CD4-positive, alpha-beta T cell treated with Interleukin-21 for 1 hour (primary cell): Measurements from ENCODE around the gene FSTL4.

ENCODE experiments used
- DNase-seq: peaks from one replicate; pipeline ENCODE4 v3.0.0-alpha.2; 2020

Gene FSTL4

DNA sequence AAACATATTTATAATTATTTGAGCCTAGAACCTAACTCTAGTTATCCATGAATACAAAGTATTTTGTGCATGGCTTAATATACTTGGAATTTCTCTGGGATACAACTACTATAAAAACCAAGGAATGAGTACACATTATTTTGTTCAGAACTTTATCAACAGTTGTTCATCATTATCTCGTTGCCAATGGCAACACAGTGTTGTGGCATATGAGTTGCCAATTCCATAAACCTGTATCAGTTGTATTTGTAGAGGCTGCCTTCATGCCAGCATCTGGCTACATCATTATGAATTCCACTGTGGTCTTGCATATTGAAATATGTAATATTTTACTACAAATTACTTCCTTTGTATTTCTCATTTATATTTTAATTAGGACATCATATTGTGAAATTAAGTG is 250.4 kb downstream of the FSTL4 start:
- no peak for DNase-seq

DNA sequence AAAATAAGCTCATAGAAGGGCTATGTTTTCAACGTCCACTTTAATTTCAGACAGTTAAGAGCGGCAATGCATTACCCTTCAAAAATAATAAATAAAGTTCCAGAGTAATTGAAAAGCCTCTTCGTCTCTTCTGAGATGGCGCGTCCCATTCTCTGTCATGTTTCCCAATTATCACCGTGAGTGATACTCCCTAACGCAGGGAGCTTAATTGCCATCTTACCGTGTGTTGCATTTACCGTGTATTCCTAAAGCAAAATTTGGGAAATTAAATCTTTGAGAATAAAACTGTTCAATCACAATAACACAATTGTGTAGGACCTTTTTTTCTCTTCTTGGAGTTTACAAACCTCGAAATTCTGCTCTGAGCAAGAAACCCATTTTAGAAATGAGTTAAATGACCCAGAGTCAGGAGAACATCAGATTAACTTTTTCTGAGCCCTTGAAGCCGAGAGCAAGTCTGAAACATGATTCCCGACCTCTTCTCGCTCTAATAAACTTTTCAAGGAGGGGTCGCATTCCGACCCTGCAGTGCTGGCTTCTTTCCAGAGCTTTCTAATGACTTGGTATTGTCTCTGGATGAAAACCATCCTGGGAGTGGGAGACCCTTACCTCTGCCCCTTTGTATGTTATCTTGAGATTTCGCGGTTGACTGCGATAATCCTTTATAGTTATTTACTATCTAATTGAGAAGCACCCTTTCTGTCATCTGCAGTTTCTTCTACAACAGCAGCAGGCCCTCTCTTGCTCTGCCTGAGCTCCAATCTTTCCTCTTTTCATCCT is 251.5 kb downstream of the FSTL4 start:
- no peak for DNase-seq

DNA sequence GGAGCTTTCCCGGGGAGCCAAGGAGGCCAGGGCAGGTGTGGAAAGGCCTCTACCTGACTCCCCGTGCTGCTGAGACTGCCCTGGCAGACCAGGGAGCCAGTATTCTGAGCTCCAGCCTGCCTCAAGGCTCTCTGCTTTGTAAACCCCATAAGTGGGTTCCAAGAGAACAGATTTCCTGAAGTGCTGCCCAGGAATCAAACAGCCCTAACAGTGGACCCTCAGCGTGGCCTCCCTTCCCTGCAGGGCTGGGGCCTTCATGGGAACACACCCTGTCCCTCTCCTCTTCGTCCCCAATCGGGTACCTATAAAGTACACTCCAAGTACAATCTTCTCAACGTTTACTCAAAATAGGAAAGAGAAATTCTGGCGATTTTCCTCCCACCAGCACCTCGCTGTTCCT is 252.5 kb downstream of the FSTL4 start:
- no peak for DNase-seq

DNA sequence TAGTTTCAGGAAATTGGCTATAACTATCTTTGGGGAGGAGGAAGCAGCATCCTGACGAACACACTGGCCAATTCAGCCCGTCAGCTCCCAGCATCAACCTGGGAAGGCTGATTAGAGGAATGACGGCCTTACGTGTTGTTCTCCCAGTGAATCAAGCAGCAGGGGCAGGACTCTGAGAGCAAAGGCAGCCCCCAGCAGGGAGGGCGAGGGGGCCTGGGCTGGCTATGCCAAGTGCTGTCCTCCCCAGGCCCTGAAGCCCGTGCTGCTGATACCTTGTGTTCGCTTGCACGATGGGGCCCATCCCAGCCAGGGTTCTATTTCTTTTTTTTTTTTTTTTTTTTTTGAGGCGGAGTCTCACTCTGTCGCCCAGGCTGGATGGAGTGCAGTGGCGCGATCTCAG is 254.1 kb downstream of the FSTL4 start:
- no peak for DNase-seq

DNA sequence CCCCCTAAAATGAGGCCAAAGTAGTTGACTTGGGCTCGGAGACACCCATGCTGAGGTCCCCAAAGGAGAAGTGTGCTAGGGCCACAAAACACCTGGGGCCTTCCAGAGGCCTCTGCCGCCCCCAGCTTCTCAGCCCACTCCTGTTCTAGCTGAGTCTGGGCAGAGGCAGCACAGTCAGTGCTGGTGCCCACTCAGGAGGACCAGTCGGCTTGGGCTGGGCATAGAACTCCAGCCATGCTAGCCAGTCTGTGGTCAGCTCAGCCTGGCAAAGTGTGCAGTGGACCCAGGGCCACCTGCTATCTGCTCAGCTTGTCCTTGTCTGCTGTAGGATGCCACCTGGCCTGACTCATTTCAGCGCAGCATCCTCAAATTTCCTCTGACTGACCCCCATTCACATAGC is 254.6 kb downstream of the FSTL4 start:
- no peak for DNase-seq

DNA sequence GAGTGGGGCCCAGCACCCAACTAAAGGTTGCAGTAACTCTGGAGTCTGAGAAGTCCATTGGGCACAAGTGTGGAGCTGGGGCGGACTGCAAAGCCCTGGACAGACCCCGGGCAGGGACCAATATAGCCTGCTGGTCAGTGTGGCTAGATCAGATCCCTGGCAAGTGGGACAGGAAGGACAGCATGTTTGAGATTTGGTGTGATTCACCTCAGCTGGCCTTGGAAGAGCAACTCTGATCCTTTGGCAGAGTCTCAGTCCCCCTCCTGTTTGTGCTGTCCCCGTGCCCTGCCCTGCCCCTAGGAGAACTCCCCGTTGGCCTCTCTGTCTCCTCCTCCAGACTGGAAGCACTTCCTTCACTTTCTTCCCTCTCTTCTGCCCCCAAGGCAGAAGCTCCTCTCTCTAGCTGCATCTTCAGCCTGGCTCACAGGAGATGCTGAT is 255.3 kb downstream of the FSTL4 start:
- no peak for DNase-seq

DNA sequence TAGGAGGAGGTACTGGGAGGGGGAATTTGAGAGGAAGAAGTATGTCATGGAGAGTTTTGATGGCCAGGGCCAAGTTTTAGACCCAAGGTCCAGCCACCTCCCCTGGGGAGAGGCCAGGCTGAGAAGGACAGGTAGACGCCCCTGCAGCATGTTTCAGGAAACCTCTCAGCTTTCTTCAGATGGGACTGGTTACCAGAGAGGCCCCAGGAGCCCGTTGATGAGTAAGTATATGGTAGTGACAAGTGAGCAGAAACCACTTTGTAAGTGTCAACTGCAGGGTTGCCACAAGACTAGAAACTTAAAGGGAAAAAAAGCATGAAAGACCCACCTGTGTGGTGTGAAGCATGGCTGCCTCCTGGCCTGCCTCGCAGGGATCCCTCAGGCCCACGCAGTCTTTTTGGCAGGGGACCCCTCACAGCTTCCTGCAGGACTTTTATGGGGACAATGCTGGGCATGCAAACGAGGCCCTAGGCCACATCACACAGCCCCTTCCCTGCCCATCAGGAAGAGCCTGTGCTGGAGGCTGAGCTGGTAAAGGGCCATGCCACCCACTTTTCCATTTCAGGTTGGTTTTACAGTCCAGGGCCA is 255.9 kb downstream of the FSTL4 start:
- DNase-seq = no peak

DNA sequence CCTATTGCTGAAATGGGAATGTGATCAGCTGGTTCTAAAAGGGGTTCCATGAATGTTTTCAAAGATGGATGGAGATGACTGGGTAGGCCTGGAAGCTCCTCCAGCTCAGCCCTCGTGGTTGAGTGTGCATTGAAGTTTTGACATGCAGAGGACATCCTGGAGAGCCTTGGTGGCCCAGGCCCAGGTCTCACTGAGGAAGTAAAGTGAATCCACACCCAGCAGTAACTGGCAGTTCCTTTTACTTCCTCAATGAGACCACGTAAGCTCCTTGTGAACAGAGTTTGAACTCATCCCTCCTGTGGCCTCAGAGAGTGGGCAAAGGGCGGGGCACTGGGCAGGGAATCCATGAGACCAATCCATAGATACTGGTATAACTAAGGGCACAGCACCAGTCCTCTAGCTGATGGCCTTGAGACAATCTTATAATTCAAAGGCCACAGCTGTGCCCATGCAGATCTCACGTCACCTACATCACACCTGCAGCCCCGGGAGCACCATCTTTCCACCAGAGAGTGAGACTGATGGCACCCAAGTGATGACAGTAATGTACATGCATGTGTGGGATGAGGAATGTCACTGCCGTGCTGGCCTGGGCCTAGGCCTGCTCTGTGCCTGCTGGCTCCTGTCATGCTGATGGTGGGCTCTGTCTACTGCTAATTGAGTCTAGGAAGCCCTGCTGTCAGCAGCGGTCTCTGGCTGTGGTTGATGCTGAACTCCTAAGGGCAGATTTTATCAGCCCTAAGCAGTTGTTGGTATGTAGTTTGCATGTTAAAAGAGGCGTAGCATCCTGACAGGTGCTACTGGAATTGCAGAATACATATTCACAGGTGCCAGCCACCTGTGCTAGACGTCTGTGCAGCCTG is 257.8 kb downstream of the FSTL4 start:
- DNase-seq = no peak

DNA sequence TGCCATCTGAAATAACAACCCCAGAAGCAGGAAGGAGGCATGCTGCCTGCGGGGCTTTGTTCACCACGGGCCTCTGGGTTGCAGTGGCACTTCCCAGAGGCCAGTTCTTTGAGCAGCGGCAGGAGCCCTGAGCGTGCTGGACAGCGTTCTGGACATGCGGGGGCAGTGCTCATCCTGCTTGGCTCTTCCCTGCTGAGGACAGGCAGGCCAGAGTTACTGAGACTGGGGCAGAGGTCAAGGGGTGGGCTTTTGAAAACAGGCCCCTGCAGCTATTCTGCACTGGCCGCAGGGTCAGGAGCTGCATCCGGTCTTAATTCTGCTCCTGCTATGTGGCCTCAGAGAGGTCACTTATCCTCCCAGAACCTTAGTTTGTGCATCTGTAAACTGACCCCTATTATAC is 258.6 kb downstream of the FSTL4 start:
- DNase-seq = no peak

DNA sequence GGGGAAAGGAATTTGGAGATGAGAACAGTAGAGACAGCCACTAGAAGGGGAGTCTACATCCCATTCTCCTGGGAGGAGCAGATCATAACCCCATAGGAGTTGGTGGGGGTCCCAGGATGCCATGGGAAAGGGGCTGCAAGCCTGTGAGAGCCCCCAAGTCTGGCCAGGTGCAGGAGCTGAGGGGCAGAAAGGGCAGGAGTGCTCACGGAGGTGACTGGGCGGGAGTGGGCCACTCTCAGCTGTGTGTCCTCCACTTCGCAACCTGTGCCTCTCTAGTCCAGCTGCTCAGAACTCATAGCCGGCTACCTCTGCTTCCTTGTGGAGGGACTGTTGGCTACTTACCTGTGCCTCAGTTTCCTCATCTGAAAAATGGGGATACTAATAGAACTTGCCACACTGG is 263.9 kb downstream of the FSTL4 start:
- no peak for DNase-seq

DNA sequence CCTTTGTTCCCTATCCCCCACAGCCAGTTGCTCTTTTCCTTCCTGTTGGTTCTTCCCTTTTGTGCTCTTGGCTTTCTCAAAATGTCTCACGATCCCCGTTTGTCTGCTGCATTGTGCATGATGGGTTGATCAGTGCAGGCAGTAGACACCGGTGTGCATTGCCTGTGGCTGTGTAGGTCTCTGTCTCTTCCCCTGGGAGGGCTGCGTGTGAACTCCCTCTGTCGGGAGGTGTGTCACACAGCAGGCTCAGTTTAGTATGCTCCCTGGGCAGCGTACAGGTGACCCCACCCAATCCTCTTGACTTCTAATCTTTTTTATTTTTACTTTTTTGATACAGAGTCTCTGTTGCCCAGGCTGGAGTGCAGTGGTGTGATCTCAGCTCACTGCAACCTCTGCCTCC is 265.3 kb downstream of the FSTL4 start:
- DNase-seq = no peak

DNA sequence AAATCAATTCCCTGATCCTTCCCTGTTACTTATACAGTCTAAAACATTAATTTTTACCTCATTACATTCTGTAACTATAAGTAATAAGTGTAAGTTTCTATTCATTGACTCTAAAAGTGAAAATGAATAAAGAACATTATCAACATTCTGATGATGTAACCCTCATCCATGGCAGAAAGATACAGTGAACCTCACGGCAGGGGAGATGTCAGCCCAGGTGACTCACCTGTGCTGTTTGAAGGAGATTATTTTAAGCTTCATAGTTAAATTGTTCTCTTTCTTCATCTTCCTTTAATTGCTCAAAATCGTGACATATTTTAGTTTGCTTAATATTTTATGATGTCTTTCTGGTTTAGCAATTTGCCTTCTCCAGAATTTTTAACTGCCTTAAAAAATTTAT is 268.1 kb downstream of the FSTL4 start:
- no peak for DNase-seq

DNA sequence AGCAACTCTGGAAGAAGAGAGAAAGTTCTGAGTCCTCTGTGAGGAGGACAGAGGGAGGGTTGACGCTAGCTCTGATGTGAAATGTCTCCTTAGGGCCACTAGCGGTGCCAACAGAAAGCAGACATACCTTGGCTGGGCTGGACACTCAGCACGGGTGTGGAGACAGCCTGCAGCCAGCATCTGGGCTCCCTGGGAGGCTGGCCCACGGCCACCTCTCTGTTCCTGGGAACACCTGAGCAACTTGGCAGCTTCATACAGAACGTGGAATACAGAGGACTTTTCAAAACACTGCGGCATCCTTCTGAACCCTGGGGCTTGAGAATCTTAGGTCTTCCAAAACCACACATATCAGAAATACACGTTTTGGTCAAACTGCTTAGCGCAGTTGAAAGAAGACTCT is 269.1 kb downstream of the FSTL4 start:
- no peak for DNase-seq

DNA sequence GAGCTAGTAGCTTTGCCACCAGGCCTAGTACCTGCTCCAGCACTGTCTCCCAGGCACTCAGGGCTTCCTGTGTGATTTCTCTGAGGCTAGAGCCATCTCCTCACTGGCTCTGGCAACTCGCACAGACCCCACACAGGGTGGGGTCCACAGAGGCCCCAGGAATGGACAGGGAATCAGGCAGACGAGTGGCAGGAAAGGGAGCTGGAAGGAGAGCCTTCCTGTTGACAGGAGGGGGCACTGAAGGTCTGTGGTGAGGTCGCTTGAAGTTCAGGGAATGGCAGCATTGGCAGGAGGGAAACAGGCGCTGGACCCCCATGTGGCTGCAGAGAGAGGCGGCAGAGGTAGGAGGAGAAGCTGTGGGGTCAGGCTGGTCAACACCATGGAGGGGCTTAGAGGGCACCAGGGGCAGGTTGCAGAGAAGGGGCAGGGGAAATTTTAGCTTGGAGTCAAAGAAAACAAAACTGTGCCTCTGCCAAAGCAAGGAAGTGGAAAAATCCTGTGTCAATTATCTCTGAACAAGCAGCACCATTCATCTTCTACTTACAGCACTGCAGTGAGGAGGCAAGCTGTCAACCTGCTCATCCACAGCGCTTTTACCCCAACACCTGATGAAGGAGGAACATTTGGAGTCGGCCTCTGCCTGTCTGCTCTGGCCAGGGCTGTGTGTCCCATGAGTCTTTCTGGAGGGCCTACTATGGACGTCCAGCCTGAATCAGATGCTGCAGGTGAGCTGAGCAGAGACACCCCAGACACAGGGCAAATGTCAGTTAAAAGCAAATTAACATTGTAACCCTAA is 270.2 kb downstream of the FSTL4 start:
- no peak for DNase-seq

DNA sequence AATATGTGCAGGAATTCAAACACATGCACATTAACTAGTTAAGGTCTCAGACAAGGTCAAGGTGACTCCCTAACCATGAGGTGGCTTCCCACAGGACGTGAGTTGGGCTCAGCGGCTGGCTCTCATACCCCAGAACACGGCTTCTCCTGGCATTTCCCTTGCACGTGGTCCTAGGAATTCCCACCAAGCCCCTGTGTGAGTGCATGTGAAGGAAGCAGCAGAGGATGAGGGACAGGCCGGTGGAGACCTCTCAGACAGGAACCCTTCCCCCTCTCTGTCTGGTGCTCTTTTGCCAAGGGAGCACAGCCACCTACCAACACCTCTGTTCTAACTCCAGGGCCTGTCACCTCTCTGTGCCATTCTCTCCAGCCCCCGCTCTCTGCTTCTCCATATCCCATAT is 271.0 kb downstream of the FSTL4 start:
- no peak for DNase-seq

DNA sequence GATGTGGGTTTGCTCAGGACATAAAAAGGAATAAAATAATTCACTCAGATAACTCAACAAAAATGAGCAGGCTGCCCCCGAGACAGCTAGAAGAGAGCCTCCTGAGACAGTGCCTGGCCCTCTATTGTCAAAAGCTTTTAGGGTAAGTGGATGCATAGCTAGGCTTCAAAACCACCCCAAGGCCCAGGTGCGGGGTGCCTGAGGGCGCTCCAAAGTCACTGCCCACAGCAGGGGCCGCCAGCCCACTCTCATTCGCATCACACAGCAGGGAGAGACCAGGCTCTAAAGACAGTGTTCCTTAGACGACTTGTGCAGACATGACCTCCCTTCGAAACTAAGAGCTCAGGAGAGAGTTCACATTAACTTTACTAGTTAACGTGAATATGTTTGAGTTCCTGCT is 271.5 kb downstream of the FSTL4 start:
- no peak for DNase-seq

DNA sequence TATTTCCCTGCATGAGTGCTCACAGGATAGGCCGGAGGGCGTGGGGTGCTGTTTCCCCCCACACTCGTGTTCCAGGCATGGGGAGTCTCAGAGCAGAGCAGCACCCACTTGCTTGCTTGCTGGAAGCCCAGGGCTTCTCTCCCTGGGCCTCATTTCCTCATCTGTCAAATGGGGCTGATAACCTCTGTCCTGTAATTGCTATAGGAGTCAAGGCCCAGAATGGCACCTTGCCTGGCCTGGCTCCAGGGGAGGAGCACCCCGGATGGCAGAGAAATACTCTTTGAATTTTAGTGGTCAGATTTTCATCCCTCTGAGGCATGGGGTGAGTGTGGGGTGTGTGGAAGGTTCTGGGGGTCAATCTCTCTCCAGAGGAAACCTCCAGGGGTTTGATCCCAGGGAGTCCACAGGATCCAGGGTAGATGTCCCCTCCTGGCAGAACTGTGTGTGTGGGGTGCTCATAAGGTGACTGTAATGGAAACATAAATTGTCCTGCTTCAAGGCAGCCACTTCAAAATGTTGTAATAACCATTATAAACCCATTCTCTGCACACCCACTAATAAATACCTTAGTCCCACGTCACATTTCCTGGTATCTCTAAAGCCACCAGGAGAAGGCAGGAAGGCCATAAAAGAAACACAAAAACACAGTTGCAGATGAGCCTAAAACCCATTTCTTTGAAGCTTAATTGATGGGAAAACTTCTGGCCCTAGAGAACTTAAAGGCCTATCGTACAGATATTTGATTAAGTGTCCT is 272.2 kb downstream of the FSTL4 start:
- DNase-seq = no peak

DNA sequence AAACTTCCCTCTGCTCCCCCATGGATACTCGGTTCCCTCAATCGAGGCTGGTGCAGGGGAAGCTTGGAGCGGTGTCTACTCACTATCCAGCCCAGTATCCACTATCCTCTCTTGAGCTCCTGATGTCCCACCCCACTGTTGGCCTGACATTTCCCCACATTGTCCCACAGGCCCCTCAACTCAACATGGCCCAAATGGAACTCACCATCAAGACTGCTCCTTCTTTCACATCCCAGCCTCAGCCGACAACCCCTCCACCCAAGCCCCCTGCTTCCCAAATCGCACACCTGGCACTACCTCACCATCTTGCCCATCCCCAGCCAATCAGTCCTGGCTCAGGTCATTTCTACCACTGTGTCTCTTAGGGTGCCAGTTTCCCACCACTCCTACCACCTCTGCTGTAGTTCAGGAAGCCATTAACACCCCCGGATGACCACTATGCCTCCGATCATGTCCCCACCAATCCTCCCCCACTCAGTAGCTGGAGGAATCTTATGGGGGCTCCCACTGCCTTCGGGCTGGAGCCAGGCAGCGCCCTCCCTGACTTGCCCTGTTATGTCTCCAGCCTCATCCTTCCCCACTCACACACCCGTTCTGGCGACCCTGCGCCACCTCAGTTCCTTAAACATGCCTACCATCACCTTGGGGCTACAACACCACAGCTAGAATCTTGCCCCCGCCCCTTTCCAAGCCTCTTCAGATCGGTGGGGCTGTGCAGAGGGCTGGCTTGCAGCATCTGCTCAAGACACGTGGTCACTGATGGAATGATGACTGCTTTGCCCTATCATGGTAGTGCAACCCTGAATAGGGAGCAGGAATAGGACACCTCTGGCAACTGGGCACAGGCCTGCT is 273.6 kb downstream of the FSTL4 start:
- DNase-seq = no peak

DNA sequence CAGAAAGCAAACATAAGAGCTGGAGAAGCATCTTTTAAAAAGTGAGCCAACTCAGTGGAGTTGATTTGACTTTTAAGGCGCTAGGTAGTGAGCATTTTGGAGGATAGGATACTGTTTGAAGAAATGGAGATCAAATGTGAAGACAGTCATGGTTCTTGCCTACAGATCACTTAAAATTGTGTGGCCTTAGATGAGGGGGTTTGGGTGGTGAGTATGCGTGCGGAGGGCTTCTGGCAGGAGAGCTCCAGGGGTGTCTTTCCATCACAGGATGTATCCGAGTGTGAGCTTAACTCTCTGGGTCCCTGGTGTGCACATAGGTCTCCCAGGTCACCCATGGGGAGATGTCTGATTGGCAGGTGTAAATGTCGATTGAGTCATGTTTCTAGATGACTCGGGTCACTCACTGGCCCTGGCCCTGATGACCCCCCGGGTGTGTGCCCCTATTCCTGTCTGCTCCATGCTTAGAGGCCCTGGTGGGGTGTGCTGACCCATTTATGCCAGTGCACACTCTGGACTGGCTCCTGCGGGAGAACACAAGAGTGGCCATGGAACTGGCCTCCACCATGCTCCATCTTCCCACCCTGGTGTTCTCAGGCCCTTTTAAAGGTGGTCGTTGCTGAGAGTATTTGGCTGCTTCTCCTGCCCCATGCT is 274.4 kb downstream of the FSTL4 start:
- no peak for DNase-seq

DNA sequence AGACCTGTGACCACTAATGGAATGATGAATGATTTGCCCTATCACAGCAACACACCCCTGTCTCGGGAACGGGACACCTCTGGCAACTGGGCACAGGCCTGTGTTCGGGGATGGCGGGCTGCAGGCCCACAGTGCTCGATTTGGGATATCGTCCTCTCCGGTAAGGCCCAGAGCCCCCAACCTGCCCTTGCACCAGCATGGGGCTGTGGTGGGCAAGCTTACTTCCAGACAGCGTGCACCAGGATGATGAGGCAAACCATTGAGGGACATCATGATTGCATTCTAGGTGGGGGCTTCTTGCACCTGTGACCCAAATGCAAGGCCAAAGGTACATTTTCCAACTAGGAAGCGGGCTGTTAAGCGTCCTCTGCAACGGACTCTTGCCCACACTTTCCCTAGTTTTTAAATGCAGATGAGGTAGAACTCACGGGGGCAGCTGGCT is 275.4 kb downstream of the FSTL4 start:
- no peak for DNase-seq
